ENCODE measurements around the gene PTK6.

PTK6 gene

DNA sequence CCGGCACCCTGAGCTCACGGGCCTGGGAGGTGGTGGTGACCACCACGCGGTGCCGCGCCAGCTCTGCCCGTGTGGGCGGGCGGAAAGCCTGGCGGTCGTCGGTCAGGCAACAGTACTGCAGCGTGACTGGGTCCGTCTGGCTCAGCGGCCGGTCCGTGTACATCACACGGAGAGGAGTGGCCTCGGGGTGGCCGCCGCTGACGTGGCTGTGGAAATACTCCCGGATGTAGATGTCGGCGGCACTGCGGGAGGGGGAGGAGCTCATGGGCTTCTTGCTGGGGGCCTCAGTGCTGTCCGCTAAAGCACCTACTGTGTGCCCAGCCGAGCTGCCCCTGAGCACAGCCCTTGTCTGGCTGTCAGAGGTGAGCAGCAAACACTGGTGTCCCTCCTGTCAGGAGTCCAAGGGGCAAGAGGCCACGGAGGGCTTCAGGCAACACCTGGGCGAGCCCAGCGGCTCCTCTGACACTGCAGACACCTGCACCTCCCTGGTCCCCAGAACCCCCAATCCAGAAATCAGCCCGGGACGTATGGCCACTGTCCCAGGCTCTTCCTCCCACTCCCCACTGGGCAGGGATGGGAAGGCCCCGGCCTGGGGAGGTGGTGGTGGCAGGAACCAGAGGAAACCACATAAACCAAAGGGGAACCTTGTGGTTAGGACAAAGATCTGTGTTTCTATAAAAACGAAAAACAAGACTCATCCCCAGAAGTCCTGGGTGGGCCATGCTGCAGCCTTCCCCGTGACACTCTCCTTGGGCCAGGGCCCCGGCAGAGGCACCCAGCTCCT is 30.4 kb upstream of the PTK6 start:
- H3K9me2 ChIP-seq (replicated peaks; ENCODE audit: insufficient read depth, low read length), result no peaks in the 10 kb centered on the region
- H3F3A ChIP-seq (ENCODE audit: insufficient read depth, low read length), result peaks cover 9% of the 10 kb centered on the region
- peak overlapping the region; percentile 73; the same call in 1 of the 2 replicates for H3K27ac ChIP-seq (ENCODE audit: low read length)
- no peak overlapping the region for H2AFZ ChIP-seq (ENCODE audit: low read length)
- DNase-seq, result peak; percentile 82
- H3K4me3 ChIP-seq (ENCODE audit: low read length), result peak overlapping the region; percentile 32
- no peaks in the 10 kb centered on the region for H3K79me2 ChIP-seq (ENCODE audit: low read length)
- H3K36me3 ChIP-seq (replicated peaks; ENCODE audit: insufficient read depth, low read length), result no peaks in the 10 kb centered on the region
- H3K9ac ChIP-seq (ENCODE audit: low read length), result peak overlapping the region; percentile 8; the same call in 1 of the 2 replicates
- no peaks in the 10 kb centered on the region for H3K9me3 ChIP-seq (replicated peaks; ENCODE audit: insufficient read depth, low read length)
- peak overlapping the region; percentile 91 for H3K4me2 ChIP-seq (ENCODE audit: low read depth, low read length)
- H4K20me1 ChIP-seq (ENCODE audit: insufficient read depth, low read length), result no peaks in the 10 kb centered on the region
- no peaks in the 10 kb centered on the region for H3K27me3 ChIP-seq (replicated peaks; ENCODE audit: insufficient read depth, low read length)
- TF ChIP-seq EZH2 (optimal IDR thresholded peaks at IDR 0.05; ENCODE audit: low read depth, low read length) (no peak), EZH2phosphoT487 (IDR thresholded peaks at IDR 0.05; ENCODE audit: low read length) (no peak)
- TF ChIP-seq, protein P1, sequence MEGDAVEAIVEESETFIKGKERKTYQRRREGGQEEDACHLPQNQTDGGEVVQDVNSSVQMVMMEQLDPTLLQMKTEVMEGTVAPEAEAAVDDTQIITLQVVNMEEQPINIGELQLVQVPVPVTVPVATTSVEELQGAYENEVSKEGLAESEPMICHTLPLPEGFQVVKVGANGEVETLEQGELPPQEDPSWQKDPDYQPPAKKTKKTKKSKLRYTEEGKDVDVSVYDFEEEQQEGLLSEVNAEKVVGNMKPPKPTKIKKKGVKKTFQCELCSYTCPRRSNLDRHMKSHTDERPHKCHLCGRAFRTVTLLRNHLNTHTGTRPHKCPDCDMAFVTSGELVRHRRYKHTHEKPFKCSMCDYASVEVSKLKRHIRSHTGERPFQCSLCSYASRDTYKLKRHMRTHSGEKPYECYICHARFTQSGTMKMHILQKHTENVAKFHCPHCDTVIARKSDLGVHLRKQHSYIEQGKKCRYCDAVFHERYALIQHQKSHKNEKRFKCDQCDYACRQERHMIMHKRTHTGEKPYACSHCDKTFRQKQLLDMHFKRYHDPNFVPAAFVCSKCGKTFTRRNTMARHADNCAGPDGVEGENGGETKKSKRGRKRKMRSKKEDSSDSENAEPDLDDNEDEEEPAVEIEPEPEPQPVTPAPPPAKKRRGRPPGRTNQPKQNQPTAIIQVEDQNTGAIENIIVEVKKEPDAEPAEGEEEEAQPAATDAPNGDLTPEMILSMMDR (IDR thresholded peaks at IDR 0.05; ENCODE audit: low read length), result no peak
- peaks cover 26% of the 10 kb centered on the region for H3K4me1 ChIP-seq (ENCODE audit: low read length)

DNA sequence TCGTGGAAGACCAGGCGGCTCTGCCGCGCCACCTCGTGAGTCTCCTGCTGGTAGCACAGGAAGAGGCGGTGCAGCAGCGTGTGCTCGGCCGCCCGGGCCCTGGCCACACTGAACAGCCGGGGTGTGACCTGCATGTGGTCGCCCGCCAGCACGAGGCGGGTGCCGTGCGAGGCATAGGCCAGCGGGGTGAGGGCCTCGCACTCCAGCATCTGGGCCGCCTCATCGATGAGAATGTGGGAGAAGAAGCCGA is 29.9 kb upstream of the PTK6 start:
- Histone ChIP-seq H3K27me3 (replicated peaks; ENCODE audit: insufficient read depth, low read length) (no peaks in the 10 kb centered on the region), H3K79me2 (ENCODE audit: low read length) (no peaks in the 10 kb centered on the region), H3K4me3 (ENCODE audit: low read length) (no peak overlapping the region), H3K9me2 (replicated peaks; ENCODE audit: insufficient read depth, low read length) (no peaks in the 10 kb centered on the region), H4K20me1 (ENCODE audit: insufficient read depth, low read length) (no peaks in the 10 kb centered on the region), H2AFZ (ENCODE audit: low read length) (no peak overlapping the region), H3F3A (ENCODE audit: insufficient read depth, low read length) (peaks cover 9% of the 10 kb centered on the region), H3K4me2 (ENCODE audit: low read depth, low read length) (no peak overlapping the region), H3K9ac (ENCODE audit: low read length) (no peak overlapping the region), H3K27ac (ENCODE audit: low read length) (no peak overlapping the region), H3K4me1 (ENCODE audit: low read length) (peaks cover 26% of the 10 kb centered on the region), H3K36me3 (replicated peaks; ENCODE audit: insufficient read depth, low read length) (no peaks in the 10 kb centered on the region), H3K9me3 (replicated peaks; ENCODE audit: insufficient read depth, low read length) (no peaks in the 10 kb centered on the region)
- TF ChIP-seq, protein P1 (IDR thresholded peaks at IDR 0.05; ENCODE audit: low read length), result no peak
- TF ChIP-seq EZH2phosphoT487 (IDR thresholded peaks at IDR 0.05; ENCODE audit: low read length), result no peak
- TF ChIP-seq EZH2 (optimal IDR thresholded peaks at IDR 0.05; ENCODE audit: low read depth, low read length), result no peak
- no peak for DNase-seq

DNA sequence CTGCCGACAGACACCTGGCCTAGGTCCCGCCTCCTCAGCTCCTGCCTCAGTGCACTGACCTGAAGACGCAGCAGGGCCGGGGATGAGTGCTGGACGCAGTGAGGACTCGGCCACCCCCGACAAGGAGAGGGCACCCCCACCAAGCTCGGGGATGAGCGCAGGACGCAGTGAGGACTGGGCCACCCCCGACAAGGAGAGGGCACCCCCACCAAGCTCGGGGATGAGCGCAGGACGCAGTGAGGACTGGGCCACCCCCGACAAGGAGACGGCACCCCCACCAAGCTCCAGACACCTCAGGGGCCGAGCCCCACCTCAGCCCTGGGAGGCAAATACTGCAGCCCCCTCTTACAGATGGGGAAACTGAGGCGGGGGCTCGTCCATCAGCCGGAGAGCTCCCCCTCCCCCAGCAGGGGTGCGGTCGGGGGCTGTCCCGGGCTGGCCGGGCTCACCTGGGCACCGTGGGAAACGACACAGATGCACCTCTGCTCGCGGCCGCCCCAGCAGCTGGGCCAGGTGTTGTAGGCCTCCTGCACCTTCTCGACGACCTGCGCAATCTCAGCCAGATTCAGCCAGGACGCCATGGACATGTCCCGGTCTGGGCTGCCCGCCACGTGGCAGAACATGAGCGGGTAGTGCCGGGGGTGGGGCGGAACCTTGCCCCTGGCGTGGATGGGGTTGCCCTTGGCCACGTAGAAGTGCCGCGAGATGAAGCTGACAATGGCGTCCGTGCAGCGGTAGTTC is 29.4 kb upstream of the PTK6 start:
- H3K9me3 ChIP-seq (replicated peaks; ENCODE audit: insufficient read depth, low read length), result no peaks in the 10 kb centered on the region
- no peaks in the 10 kb centered on the region for H3K79me2 ChIP-seq (ENCODE audit: low read length)
- H3K27me3 ChIP-seq (replicated peaks; ENCODE audit: insufficient read depth, low read length), result no peaks in the 10 kb centered on the region
- H3K27ac ChIP-seq (ENCODE audit: low read length), result no peak overlapping the region
- no peaks in the 10 kb centered on the region for H3K36me3 ChIP-seq (replicated peaks; ENCODE audit: insufficient read depth, low read length)
- H3K9ac ChIP-seq (ENCODE audit: low read length), result no peak overlapping the region
- TF ChIP-seq, protein P1 (IDR thresholded peaks at IDR 0.05; ENCODE audit: low read length), result no peak
- TF ChIP-seq EZH2 (optimal IDR thresholded peaks at IDR 0.05; ENCODE audit: low read depth, low read length) (no peak), EZH2phosphoT487 (IDR thresholded peaks at IDR 0.05; ENCODE audit: low read length) (no peak)
- H3K4me3 ChIP-seq (ENCODE audit: low read length), result no peak overlapping the region
- peaks cover 26% of the 10 kb centered on the region for H3K4me1 ChIP-seq (ENCODE audit: low read length)
- no peak overlapping the region for H2AFZ ChIP-seq (ENCODE audit: low read length)
- H3K4me2 ChIP-seq (ENCODE audit: low read depth, low read length), result no peak overlapping the region
- peaks cover 9% of the 10 kb centered on the region for H3F3A ChIP-seq (ENCODE audit: insufficient read depth, low read length)
- no peaks in the 10 kb centered on the region for H4K20me1 ChIP-seq (ENCODE audit: insufficient read depth, low read length)
- DNase-seq, result no peak
- H3K9me2 ChIP-seq (replicated peaks; ENCODE audit: insufficient read depth, low read length), result no peaks in the 10 kb centered on the region

Measured in MM.1S (cell line).